IMR-90 (cell line): ENCODE measurements around the gene PLBD2.

Experiments used
- BHLHE40 ChIP-seq: fragments of 150-350 bp; IDR thresholded peaks from 2 replicates; pipeline ENCODE4 v1.6.1; 2016; ENCODE audit warnings: mild to moderate bottlenecking, low read depth, low read length
- FOS ChIP-seq: fragments of 150-350 bp; IDR thresholded peaks from 2 replicates; pipeline ENCODE4 v1.6.1; 2016; ENCODE audit warnings: low read depth, low read length
- MAZ ChIP-seq: IDR thresholded peaks from 2 replicates; pipeline ENCODE4 v1.6.1; 2012; ENCODE audit warnings: low read depth, mild to moderate bottlenecking, low read length, improper control_type of control experiment, moderate library complexity, borderline replicate concordance
- MXI1 ChIP-seq: IDR thresholded peaks from 2 replicates; pipeline ENCODE4 v1.6.1; 2012; ENCODE audit warnings: low read depth, mild to moderate bottlenecking, low read length, moderate library complexity, borderline replicate concordance
- NFE2L2 ChIP-seq: fragments of 150-350 bp; IDR thresholded peaks from 2 replicates; pipeline ENCODE4 v1.6.1; 2016; ENCODE audit warnings: low read depth, mild to moderate bottlenecking, low read length
- POLR2A ChIP-seq: IDR thresholded peaks from 2 replicates; pipeline ENCODE4 v1.6.1; 2012; ENCODE audit warnings: mild to moderate bottlenecking, low read depth, low read length
- RAD21 ChIP-seq: IDR thresholded peaks from 2 replicates; pipeline ENCODE4 v1.6.1; 2012; ENCODE audit warnings: low read length, improper control_type of control experiment
- RCOR1 ChIP-seq: IDR thresholded peaks from 2 replicates; pipeline ENCODE4 v1.6.1; 2012; ENCODE audit warnings: mild to moderate bottlenecking, low read length, improper control_type of control experiment; ENCODE audit not compliant: insufficient replicate concordance
- RFX5 ChIP-seq: IDR thresholded peaks from 2 replicates; pipeline ENCODE4 v1.8.0; 2012; ENCODE audit warnings: low read depth, mild to moderate bottlenecking, low read length, moderate library complexity
- SMC3 ChIP-seq: fragments of 150-350 bp; IDR thresholded peaks from 2 replicates; pipeline ENCODE4 v1.6.1; 2016; ENCODE audit warnings: low read depth, mild to moderate bottlenecking, antibody characterized with exemption, low read length, moderate library complexity
- TF ChIP-seq, protein P1 (sequence below): conservative IDR thresholded peaks from 2 replicates; pipeline ENCODE4 v1.5.1; 2012; ENCODE audit warnings: mild to moderate bottlenecking, low read depth, low read length, improper control_type of control experiment
- TF ChIP-seq, protein P2 (sequence below): fragments of 150-350 bp; IDR thresholded peaks from 2 replicates; pipeline ENCODE4 v1.6.1; 2017; ENCODE audit warnings: mild to moderate bottlenecking, antibody characterized with exemption, low read length, low read depth
- TF ChIP-seq, protein P3 (sequence below): fragments of 150-350 bp; IDR thresholded peaks from 2 replicates; pipeline ENCODE4 v1.6.1; 2016; ENCODE audit warnings: low read depth, mild to moderate bottlenecking, low read length, moderate library complexity, borderline replicate concordance

DNA sequence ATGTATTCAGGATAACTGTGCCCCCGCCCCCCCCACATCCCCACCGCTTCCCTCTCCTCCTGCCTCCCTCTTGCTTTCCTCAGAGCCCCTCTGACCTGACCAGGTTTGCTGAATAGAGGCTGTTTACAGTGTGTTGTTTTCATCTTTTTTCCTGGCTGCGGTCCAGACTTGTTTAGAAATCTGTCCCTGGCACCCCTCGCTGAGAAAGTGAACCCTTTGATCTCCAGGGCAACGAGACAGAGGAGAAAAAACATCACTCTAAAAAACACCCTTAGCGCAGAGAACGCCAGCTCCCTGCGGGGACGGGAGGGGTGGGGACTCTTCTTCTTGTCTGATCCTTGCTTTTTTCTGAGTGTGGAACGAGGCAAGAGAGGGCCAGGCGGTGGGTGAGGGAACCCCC, 22.8 kb downstream of the PLBD2 start:
- TF ChIP-seq RCOR1 (no peak), MAZ (no peak), POLR2A (no peak), MXI1 (no peak), NFE2L2 (no peak), BHLHE40 (no peak), FOS (no peak), SMC3 (no peak), RAD21 (no peak), RFX5 (no peak)
- TF ChIP-seq, protein P1, sequence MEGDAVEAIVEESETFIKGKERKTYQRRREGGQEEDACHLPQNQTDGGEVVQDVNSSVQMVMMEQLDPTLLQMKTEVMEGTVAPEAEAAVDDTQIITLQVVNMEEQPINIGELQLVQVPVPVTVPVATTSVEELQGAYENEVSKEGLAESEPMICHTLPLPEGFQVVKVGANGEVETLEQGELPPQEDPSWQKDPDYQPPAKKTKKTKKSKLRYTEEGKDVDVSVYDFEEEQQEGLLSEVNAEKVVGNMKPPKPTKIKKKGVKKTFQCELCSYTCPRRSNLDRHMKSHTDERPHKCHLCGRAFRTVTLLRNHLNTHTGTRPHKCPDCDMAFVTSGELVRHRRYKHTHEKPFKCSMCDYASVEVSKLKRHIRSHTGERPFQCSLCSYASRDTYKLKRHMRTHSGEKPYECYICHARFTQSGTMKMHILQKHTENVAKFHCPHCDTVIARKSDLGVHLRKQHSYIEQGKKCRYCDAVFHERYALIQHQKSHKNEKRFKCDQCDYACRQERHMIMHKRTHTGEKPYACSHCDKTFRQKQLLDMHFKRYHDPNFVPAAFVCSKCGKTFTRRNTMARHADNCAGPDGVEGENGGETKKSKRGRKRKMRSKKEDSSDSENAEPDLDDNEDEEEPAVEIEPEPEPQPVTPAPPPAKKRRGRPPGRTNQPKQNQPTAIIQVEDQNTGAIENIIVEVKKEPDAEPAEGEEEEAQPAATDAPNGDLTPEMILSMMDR: no peak
- TF ChIP-seq, protein P2, sequence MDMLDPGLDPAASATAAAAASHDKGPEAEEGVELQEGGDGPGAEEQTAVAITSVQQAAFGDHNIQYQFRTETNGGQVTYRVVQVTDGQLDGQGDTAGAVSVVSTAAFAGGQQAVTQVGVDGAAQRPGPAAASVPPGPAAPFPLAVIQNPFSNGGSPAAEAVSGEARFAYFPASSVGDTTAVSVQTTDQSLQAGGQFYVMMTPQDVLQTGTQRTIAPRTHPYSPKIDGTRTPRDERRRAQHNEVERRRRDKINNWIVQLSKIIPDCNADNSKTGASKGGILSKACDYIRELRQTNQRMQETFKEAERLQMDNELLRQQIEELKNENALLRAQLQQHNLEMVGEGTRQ: no peak
- TF ChIP-seq, protein P3, sequence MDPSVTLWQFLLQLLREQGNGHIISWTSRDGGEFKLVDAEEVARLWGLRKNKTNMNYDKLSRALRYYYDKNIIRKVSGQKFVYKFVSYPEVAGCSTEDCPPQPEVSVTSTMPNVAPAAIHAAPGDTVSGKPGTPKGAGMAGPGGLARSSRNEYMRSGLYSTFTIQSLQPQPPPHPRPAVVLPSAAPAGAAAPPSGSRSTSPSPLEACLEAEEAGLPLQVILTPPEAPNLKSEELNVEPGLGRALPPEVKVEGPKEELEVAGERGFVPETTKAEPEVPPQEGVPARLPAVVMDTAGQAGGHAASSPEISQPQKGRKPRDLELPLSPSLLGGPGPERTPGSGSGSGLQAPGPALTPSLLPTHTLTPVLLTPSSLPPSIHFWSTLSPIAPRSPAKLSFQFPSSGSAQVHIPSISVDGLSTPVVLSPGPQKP: no peak
